ENCODE data around the gene ATP6V0B.

- TF ChIP-seq CTCF (conservative IDR thresholded peaks at IDR 0.05): no peak
- no peak for TF ChIP-seq ZFX (IDR thresholded peaks at IDR 0.05)
Measured at GRCh38 chr1:43983253-43983899, 8.6 kb downstream of the ATP6V0B start.

Data from C4-2B (cell line).